ENCODE measurements around the gene ADRA1B.

The ADRA1B gene

DNA sequence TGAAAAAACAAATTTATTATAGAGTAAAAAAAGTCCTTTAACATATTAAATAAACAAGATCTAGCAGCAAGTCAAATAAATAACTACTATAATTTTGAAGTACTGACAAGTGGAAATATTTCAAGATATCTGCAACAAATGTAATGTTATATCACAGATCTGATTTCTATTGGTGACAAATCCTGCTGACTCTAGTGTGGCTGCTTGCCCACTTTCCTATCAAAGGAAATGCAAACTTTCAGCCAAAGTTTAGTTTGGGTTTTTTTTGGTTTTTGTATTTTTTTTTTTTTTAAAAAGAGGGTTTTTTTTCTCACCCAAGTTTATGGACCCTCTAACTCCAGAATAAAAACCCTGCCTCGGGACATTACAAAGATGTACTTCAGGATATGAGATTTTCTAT, 12.9 kb downstream of the ADRA1B start:
- TF ChIP-seq POLR2AphosphoS5 (IDR thresholded peaks at IDR 0.05; ENCODE audit: low read depth, low read length) (no peak), TAF1 (IDR thresholded peaks at IDR 0.05; ENCODE audit: borderline replicate concordance, insufficient read depth, low read length) (no peak), REST (IDR thresholded peaks at IDR 0.05; ENCODE audit: insufficient read depth in 1 of 2, low read depth in 2 of 2, low read length in 2 of 2) (no peak), FOXP2 (optimal IDR thresholded peaks at IDR 0.05; ENCODE audit: borderline replicate concordance, extremely low read depth, extremely low read length, insufficient read depth) (no peak)

GRCh38 chr5:159933531-159934485, 17.5 kb downstream of the ADRA1B start:
- TF ChIP-seq FOXP2 (optimal IDR thresholded peaks at IDR 0.05; ENCODE audit: borderline replicate concordance, extremely low read depth, extremely low read length, insufficient read depth) (no peak), TAF1 (IDR thresholded peaks at IDR 0.05; ENCODE audit: borderline replicate concordance, insufficient read depth, low read length) (no peak), POLR2AphosphoS5 (IDR thresholded peaks at IDR 0.05; ENCODE audit: low read depth, low read length) (no peak), REST (IDR thresholded peaks at IDR 0.05; ENCODE audit: insufficient read depth in 1 of 2, low read depth in 2 of 2, low read length in 2 of 2) (no peak), SIN3A (IDR thresholded peaks at IDR 0.05; ENCODE audit: borderline replicate concordance, insufficient read depth, low read length) (no peak)

DNA sequence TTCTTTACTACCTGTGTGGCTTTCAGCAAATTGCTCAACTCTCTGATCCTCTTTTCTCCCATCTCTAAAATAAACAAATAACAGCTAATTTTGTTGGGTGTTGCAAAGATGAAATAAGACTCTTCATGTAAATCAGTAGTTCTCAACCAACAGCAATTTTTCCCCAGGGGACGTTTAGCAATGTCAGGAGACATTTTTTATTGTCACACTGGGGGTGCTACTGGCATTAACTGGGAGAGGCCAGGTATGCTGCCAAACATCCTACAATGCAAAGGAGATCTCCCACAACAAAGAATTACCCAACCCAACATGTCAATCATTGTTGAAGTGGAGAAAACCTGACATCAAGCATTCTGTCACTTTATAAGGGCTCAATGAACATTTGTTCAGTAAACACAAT, 19.7 kb downstream of the ADRA1B start:
- TF ChIP-seq POLR2AphosphoS5 (IDR thresholded peaks at IDR 0.05; ENCODE audit: low read depth, low read length) (no peak), SIN3A (IDR thresholded peaks at IDR 0.05; ENCODE audit: borderline replicate concordance, insufficient read depth, low read length) (no peak), TAF1 (IDR thresholded peaks at IDR 0.05; ENCODE audit: borderline replicate concordance, insufficient read depth, low read length) (no peak), REST (IDR thresholded peaks at IDR 0.05; ENCODE audit: insufficient read depth in 1 of 2, low read depth in 2 of 2, low read length in 2 of 2) (no peak), FOXP2 (optimal IDR thresholded peaks at IDR 0.05; ENCODE audit: borderline replicate concordance, extremely low read depth, extremely low read length, insufficient read depth) (no peak)

DNA sequence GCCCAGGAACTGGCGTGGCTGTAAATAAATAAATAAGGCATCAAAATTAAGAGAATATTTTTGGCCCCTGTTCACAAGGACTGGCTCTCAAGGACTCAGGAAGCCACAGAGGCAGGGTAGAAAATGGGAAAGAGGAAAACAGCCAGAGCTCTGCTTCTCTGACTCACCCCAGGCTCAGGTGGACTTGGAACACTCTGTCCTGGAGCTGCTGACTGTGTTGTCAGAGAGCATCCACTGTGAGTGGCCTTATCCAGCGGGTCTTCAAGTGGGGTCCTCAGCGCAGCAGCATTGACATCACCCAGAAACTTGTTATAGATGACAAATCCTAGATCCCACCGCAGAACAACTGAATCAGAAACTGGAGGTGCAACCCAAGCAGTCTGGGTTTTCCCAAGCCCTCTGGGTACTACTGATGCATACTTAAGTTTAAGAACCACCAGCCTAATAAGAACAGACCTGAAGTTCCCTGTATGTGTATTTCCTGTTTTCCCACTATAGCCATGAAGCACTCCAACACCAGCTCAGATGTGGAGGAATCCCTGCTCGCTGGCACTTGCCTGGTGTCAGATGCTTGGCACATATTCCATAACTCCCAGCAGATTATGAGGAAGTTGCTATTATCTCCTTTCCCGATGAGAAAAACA, 20.5 kb downstream of the ADRA1B start:
- TF ChIP-seq FOXP2 (optimal IDR thresholded peaks at IDR 0.05; ENCODE audit: borderline replicate concordance, extremely low read depth, extremely low read length, insufficient read depth) = no peak
- no peak for TF ChIP-seq POLR2AphosphoS5 (IDR thresholded peaks at IDR 0.05; ENCODE audit: low read depth, low read length)

DNA sequence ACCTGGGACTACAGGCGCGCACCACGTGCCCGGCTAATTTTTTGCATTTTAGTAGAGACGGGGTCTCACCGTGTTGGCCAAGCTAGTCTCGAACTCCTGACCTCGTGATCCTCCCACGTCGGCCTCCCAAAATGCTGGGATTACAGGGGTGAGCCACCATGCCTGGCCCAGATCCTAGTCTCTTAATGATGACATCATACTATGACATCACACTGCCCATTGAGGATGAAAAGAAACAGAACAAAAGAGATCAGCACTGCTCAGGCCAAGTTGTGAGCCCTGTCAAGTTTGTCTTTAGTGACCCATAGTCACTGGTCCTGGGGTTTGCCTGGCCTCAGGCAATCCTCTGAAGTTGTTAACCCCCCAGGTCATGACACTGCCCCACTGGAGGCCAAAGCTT, 21.3 kb downstream of the ADRA1B start:
- TF ChIP-seq TAF1 (IDR thresholded peaks at IDR 0.05; ENCODE audit: borderline replicate concordance, insufficient read depth, low read length) (no peak), FOXP2 (optimal IDR thresholded peaks at IDR 0.05; ENCODE audit: borderline replicate concordance, extremely low read depth, extremely low read length, insufficient read depth) (no peak), POLR2AphosphoS5 (IDR thresholded peaks at IDR 0.05; ENCODE audit: low read depth, low read length) (no peak)

GRCh38 chr5:159943326-159943725, 27.0 kb downstream of the ADRA1B start:
- TF ChIP-seq TAF1 (IDR thresholded peaks at IDR 0.05; ENCODE audit: borderline replicate concordance, insufficient read depth, low read length) (no peak), FOXP2 (optimal IDR thresholded peaks at IDR 0.05; ENCODE audit: borderline replicate concordance, extremely low read depth, extremely low read length, insufficient read depth) (no peak), REST (IDR thresholded peaks at IDR 0.05; ENCODE audit: insufficient read depth in 1 of 2, low read depth in 2 of 2, low read length in 2 of 2) (no peak), SIN3A (IDR thresholded peaks at IDR 0.05; ENCODE audit: borderline replicate concordance, insufficient read depth, low read length) (no peak), POLR2AphosphoS5 (IDR thresholded peaks at IDR 0.05; ENCODE audit: low read depth, low read length) (no peak)
